ENCODE data around the gene ZNF534. TPM values are rescaled to one million over a fixed set of nuclear protein-coding genes. Genes with fewer than 3 reads are reported as not detected.

The ZNF534 gene
- total RNA-seq, 2 donors from 2014 or later, result 0.09 to 3.2 TPM

Small RNA genes lying within 50 kb of the gene (small RNA-seq; reads per million reads assigned to genes)
- 0 reads per million in 2 donors for gene AC010332.1

Other genes starting within 250 kb of the ZNF534 start
- 100 to 1,000 TPM; 265 to 358 TPM for gene PPP2R1A, start 239.1 kb upstream of the ZNF534 start, total RNA-seq
- gene ZNF766, start 159.6 kb upstream of the ZNF534 start, total RNA-seq, result 10 to 100 TPM; 12.9 to 13.0 TPM
- gene ZNF480, start 132.0 kb upstream of the ZNF534 start, total RNA-seq, result 10 to 100 TPM in 1 of 2 donors, 1 to 10 TPM in 1; 6.4 to 10.8 TPM
- 1 to 10 TPM; 5.5 to 9.9 TPM for gene ZNF610, start 92.9 kb upstream of the ZNF534 start, total RNA-seq
- gene ZNF880, start 59.2 kb upstream of the ZNF534 start, total RNA-seq, result 10 to 100 TPM; 28.1 TPM
- gene ZNF528, start 31.3 kb upstream of the ZNF534 start, total RNA-seq, result 10 to 100 TPM; 19.5 to 45.3 TPM
- gene ZNF578, start 24.4 kb downstream of the ZNF534 start, total RNA-seq, result 10 to 100 TPM in 1 of 2 donors, under 1 TPM in 1; 0.68 to 10.2 TPM
- 10 to 100 TPM; 14.5 to 21.7 TPM for gene ZNF808, start 98.5 kb downstream of the ZNF534 start, total RNA-seq
- 10 to 100 TPM; 15.4 to 22.1 TPM for gene ZNF701, start 141.1 kb downstream of the ZNF534 start, total RNA-seq
- gene ZNF83, start 209.2 kb downstream of the ZNF534 start, total RNA-seq, result 10 to 100 TPM; 36.3 to 62.1 TPM